ENCODE data around the gene CRB1.

The CRB1 gene

GRCh38 chr1:197235355-197235754 is 32.7 kb upstream of the CRB1 start:
- DNase-seq (ENCODE audit: low read depth), result no peak
- H3K4me3 ChIP-seq (ENCODE audit: low read depth, low read length), result no peak overlapping the region
- TF ChIP-seq, protein P1, sequence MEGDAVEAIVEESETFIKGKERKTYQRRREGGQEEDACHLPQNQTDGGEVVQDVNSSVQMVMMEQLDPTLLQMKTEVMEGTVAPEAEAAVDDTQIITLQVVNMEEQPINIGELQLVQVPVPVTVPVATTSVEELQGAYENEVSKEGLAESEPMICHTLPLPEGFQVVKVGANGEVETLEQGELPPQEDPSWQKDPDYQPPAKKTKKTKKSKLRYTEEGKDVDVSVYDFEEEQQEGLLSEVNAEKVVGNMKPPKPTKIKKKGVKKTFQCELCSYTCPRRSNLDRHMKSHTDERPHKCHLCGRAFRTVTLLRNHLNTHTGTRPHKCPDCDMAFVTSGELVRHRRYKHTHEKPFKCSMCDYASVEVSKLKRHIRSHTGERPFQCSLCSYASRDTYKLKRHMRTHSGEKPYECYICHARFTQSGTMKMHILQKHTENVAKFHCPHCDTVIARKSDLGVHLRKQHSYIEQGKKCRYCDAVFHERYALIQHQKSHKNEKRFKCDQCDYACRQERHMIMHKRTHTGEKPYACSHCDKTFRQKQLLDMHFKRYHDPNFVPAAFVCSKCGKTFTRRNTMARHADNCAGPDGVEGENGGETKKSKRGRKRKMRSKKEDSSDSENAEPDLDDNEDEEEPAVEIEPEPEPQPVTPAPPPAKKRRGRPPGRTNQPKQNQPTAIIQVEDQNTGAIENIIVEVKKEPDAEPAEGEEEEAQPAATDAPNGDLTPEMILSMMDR (IDR thresholded peaks at IDR 0.05; ENCODE audit: control insufficient read depth, extremely low read depth, insufficient read depth), result no peak

GRCh38 chr1:197247465-197247864 is 20.6 kb upstream of the CRB1 start:
- H3K4me3 ChIP-seq (ENCODE audit: low read depth, low read length), result no peak overlapping the region
- no peak for DNase-seq (ENCODE audit: low read depth)
- TF ChIP-seq, protein P1 (IDR thresholded peaks at IDR 0.05; ENCODE audit: control insufficient read depth, extremely low read depth, insufficient read depth), result no peak

- no peak overlapping the region for H3K4me3 ChIP-seq (ENCODE audit: low read depth, low read length)
- TF ChIP-seq, protein P1 (IDR thresholded peaks at IDR 0.05; ENCODE audit: control insufficient read depth, extremely low read depth, insufficient read depth), result no peak
- DNase-seq (ENCODE audit: low read depth), result no peak
Measured at GRCh38 chr1:197249324-197249723, 18.7 kb upstream of the CRB1 start.

DNA sequence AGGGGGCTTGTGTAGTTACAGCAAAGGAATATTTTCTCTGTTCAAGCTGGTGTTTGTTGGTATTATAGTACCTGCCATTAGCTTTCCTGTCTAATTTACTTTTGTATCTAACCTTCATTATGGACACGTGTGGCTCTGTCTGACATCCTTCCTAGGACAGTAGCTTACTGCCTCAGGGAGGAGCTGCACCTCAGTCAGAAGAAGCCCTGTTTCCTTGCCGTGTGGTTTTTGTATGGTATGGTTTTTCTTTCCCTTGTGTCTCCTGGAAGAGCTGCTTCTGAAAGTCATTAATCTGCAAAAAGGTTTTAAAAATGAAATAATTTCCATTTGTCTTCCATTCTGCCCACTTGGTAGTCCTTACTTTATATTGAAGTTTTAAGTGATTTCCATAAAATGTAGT is 17.4 kb upstream of the CRB1 start:
- TF ChIP-seq, protein P1 (IDR thresholded peaks at IDR 0.05; ENCODE audit: control insufficient read depth, extremely low read depth, insufficient read depth), result no peak
- no peak overlapping the region for H3K4me3 ChIP-seq (ENCODE audit: low read depth, low read length)
- no peak for DNase-seq (ENCODE audit: low read depth)

GRCh38 chr1:197252973-197253372 is 15.1 kb upstream of the CRB1 start:
- DNase-seq (ENCODE audit: low read depth), result no peak
- H3K4me3 ChIP-seq (ENCODE audit: low read depth, low read length), result no peak overlapping the region
- TF ChIP-seq, protein P1 (IDR thresholded peaks at IDR 0.05; ENCODE audit: control insufficient read depth, extremely low read depth, insufficient read depth), result no peak

DNA sequence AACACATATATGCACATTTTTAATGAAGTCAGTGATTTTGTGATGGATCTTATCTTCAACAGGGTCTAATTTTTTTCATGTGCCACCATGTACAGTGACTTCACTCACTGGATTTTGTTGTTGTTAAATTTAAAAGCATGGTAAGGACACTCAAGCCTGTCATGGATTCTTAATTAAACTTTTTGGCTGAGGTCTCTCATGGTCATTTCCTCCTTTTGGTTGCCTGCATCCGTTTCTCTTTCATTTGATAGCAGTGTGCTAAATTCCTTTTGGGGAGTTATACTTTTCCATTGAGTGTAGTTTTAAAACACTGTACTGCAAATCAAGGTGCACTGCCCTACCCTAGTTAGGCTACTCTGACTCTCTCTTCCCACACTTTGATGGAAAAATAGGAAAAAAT is 13.2 kb upstream of the CRB1 start:
- no peak for DNase-seq (ENCODE audit: low read depth)
- no peak overlapping the region for H3K4me3 ChIP-seq (ENCODE audit: low read depth, low read length)
- TF ChIP-seq, protein P1 (IDR thresholded peaks at IDR 0.05; ENCODE audit: control insufficient read depth, extremely low read depth, insufficient read depth), result no peak

- no peak overlapping the region for H3K4me3 ChIP-seq (ENCODE audit: low read depth, low read length)
- TF ChIP-seq, protein P1 (IDR thresholded peaks at IDR 0.05; ENCODE audit: control insufficient read depth, extremely low read depth, insufficient read depth), result no peak
Measured at GRCh38 chr1:197264936-197265567, 3.0 kb upstream of the CRB1 start.

More at GRCh38 chr1:197264936-197265567, 3.0 kb upstream of the CRB1 start:
- no peak for DNase-seq (ENCODE audit: low read depth)

Measured in LNCaP clone FGC (cell line).